LoVo (cell line): ENCODE data around the gene TCF12.
A peak's percentile ranks its signal among the peaks of the same experiment; 100 is the strongest.

Source experiments
- DNase-seq: peaks from one replicate; pipeline ENCODE4 v3.0.0-alpha.2; 2016; ENCODE audit warnings: low spot score

Gene TCF12

GRCh38 chr15:57018151-57018550 is 99.7 kb downstream of the TCF12 start:
- DNase-seq = no peak

DNA sequence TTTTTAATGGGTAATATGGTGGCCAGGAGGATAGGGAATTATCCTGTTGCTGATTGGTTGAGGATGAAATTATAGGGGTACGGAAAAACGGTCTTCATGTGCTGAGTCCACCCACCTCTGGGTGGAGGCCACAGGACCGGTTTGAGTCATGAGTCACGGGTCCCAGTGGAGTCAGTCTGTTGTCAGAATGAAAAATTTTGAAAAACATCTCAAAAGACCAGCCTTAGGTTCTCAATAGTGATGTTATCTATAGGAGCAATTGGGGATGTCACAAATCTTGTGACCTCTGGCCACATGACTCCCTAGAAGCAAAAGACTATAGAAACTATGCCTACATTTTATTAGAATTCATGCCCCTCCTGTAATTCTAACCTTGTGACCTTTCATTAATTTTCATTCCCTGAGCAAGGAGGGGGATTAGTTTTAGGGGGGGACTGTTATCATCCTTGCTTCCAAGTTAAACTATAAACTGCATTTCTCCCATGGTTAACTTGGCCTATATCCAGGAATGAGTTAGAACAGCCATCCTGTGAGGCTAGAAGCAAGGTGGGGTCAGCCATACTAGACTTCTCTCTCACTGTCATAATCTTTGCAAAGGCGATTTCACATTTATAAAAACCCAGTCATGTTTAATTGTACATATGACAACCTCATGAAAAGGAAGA is 101.2 kb downstream of the TCF12 start:
- DNase-seq = no peak

- DNase-seq = no peak
These were observed 107.0 kb downstream of the TCF12 start for GRCh38 chr15:57025264-57025926.

DNA sequence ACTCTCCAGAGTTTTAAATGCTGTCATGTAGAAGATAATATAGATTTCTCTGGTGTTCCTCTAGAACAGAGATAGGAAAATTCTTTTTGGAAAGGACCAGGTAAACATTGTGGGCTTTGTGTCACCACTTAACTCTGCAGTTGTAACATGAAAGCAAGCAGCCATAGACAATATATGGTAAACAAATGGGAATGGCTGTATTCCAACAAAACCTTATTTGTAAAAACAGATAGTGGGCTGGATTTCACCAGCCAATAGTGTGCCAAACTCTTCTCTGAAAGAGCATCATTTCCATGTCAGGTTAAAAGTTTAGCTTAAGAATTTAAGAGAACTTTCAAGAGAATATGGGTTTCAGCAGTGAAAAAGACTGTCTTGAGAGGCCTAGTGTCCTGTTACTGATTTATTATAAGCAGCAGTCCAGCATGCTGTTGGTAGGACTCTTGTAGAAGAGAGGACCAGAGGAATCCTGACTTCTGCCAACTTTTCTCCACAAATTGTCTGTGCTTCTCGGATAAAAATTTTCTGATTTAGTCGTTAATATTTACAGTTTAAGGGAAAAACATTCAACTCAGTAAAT is 107.7 kb downstream of the TCF12 start:
- no peak for DNase-seq

GRCh38 chr15:57027596-57027995 is 109.2 kb downstream of the TCF12 start:
- DNase-seq = no peak

GRCh38 chr15:57028176-57028575 is 109.7 kb downstream of the TCF12 start:
- DNase-seq = no peak

DNA sequence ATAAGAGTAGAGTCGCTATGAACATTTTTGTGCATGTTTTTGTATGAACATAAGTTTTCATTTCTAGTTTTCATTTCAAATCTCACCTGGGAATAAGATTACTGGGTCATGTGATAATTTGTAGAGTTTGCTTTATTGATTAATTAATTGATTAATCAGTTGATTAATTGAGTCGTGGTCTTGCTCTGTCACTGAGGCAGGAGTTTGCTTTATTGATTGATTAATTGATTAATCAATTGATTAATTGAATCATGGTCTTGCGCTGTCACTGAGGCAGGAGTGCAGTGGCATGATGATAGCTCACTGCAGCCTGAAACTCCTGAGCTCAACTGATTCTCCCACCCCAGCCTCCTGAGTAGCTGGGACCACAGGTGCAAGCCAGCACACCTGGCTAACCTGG is 111.6 kb downstream of the TCF12 start:
- DNase-seq = no peak

DNA sequence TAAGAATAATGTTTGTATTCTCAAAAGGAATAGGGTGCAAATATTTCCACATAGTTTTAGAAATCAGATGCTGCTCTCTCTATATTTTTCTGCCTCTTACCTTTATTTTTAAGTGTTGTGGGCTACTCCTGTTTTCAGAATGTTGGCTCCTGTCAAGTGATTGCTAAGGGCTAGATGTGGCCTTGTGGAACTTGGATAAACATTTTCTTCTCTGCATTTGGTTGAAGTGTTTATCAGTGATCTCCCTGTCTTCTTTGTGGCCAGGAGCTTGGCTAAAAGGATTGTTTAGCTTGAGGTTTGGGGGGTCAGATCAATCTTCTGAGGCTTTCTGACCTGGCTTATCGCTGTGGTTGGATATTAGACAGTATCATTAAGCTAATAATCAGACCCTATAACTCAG is 112.6 kb downstream of the TCF12 start:
- DNase-seq = no peak

DNA sequence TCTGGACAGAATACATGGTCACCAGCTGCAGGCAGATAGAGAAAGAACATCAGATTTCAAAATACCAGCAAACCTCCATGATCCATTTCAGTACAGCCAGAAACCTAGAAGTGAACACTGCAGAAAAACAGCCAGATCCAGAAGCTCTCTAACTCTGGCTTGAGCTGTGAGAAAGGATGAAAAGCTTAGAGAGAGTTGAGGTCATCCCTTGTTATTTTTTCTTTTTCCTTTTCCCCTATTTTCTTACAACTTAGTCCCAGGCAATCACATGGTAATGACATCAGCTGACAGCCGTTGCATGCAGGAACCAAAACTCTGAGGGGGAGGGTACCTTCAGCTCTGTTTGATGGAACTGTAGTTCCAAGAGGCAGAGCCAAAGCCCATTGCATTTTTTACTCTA is 113.2 kb downstream of the TCF12 start:
- DNase-seq = no peak

DNA sequence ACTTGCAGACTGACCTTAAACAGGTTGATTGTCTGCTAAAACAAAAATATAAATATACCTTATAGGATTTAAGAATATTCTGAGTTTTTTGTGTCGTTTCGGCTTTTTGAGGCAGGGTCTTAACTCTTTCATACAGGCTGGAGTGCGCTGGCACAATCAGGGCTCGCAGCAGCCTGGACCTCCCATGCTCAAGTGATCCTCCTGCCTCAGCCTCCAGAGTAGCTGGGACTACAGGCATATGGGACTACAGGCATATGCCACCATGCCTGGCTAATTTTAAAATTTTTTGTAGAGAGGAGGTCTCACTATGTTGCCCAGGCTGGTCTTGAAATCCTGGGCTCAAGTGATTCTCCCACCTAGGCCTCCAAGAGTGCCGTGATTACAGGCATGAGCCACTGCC is 113.9 kb downstream of the TCF12 start:
- DNase-seq = no peak

GRCh38 chr15:57033715-57034439 is 115.4 kb downstream of the TCF12 start:
- DNase-seq = no peak

GRCh38 chr15:57034613-57035012 is 116.2 kb downstream of the TCF12 start:
- no peak for DNase-seq

DNA sequence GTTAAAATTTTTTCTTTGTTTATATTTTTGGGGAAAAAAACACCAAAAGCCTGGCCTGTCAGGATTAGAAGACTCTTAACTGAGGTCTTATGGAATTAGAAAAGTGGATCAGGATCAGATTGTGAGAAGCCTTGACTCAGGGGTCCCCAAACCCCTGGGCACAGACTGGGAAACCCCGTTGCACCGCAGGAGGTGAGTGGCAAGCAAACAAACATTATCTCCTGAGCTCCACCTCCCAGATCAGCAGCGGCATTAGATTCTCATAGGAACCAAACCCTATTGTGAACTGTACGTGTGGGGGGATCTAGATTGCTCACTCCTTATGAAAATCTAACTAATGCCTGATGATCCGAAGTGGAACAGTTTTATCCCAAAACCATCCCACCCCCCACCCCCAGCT is 117.2 kb downstream of the TCF12 start:
- no peak for DNase-seq

GRCh38 chr15:57036352-57036751 is 117.9 kb downstream of the TCF12 start:
- DNase-seq = no peak

DNA sequence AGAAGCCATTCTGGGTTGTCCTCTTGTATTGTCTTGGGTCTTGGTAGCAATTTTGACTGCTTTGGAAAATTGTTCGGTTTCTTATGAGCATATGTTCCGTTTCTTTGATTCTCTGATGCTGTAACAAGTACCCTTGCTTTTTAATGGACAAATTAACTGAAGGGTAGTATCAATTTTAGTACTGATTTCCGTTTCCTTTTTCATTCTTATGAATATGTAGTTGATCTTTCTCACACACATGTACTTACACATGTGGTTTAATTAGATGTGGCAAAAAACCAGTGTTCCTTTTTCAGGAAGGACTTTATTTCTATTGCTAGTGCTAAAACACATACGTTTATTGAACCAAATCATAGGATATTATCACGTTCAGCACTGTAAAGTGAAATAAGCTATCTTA is 119.1 kb downstream of the TCF12 start:
- DNase-seq = no peak

DNA sequence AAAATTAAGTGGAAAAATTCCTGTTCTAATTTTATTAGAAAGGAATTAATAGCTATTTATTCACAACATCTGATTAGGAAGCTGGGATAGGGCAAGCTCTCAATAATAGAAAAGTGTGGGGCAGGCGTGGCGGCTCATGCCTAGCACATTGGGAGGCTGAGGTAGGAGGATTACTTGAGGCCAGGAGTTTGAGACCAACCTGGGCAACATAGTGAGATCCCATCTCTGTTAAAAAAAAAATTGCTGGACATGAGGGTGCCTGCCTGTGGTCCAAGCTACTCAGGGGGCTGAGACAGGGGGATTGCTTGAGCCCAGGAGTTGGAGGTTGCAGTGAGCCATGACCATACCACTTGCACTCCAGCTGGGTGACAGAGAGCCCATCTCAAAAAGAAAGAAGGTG is 119.6 kb downstream of the TCF12 start:
- DNase-seq = no peak

DNA sequence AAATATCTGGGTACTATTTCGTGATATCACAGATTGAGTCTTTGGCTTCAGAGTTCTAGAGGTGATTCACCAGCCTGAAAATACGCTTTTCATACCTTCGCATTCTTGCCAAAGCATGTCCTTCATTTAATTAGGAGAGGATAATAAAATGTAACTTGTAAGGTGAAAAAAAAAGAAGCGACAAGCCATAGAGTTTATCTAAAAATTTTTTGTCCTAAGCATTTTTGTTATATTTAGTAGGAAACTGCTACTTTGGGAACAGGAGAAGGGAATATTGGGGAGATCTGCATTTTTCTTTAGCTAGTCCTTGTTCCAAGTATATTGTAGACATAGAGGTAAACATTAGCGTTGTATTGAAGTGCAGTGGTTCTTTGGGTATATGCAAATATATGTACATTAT is 120.1 kb downstream of the TCF12 start:
- DNase-seq = no peak

DNA sequence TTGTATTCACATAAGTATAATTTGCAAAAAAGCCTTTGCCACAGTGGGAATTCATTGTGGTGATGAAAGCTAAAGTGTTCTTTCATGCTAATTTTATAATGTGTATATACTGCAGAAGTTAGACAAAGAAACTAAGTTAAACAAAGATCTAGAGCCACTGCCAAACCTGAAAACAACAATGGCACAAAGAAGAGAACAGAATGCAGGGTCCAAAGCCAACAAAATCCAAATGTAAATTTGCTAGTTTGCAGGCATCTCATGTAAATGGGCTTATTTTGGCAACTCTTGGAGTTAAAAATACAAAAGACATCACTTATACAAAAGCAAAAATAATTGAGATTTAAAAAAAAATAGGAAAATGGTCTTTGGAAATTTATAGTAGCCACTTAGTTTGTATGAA is 123.0 kb downstream of the TCF12 start:
- no peak for DNase-seq

- DNase-seq = peak; percentile 8
These were observed 125.7 kb downstream of the TCF12 start for GRCh38 chr15:57044072-57044702.

DNA sequence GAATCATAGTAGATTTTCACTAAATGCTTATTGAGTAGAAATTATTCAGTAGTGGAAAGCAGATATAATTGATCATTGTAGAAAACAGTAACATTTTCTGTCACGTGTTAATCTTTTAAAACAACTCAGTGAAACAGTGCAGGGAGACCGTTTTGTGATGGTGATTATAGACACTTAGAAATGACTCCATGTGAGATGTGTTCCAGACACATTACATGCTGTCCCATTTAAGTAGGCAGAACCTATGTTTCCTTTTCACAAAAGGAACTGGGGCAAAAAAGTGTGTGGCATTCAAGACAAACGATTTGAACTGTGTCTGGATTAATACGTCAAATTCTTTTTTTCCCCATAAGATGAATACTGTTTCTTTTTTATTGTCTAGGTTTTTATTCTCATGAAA is 126.5 kb downstream of the TCF12 start:
- DNase-seq = no peak

- DNase-seq = no peak
These were observed 127.4 kb downstream of the TCF12 start for GRCh38 chr15:57045741-57046382.

DNA sequence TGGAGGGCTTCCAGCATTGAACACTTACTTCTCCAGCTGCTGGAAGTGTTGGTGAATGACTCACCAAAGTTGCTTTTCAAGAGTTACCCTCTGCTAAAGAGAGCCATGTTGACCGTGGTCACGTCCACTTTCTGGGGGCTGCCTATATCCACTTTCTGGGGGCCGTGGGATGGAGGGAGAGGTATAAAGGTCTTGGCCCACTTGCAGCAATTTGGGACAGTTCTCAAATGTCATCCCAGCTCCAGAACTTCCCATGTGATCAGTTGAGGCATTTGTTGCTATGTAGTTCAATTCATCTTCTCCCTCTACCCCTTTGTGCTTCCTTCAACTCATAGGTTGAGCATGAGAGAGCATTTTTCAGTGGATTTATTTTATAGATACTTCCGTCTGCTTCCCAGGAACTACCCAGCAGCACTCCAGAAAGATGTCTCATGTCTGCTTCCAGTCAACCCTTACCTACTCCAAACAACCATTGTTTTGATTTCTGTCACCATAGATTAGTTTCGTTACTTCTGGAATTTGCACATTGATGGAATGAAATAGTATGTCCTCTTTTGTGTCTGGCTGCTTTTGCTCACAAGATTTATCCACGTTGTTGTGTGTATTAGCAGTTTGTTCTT is 130.6 kb downstream of the TCF12 start:
- no peak for DNase-seq
